GM23338 (cell line): ENCODE results near the gene ACSL6. TPM values are rescaled to one million over a fixed set of nuclear protein-coding genes. Genes with fewer than 3 reads are reported as not detected.

Experiments used
- ATAC-seq: fragments of 200-7000 bp; cut with Tn5 transposase; 3 replicates; pipeline ENCODE4 v1.9.1; 2020
- DNase-seq: peaks from one replicate; pipeline ENCODE4 v3.0.0-alpha.2; 2015; ENCODE audit warnings: low spot score
- H2AFZ ChIP-seq: fragments of 200-600 bp; sonication (generic); 2 replicates; pipeline ENCODE4 v1.8.0; 2016; ENCODE audit warnings: antibody characterized with exemption, mild to moderate bottlenecking, moderate library complexity
- H3F3A ChIP-seq: fragments of 200-600 bp; sonication (generic); replicated peaks from 2 replicates; pipeline ENCODE4 v1.8.0; 2017; ENCODE audit warnings: antibody characterized with exemption, mixed run types, low read depth
- H3K27ac ChIP-seq: fragments of 200-600 bp; sonication (generic); 2 replicates; pipeline ENCODE4 v1.6.1; 2016; ENCODE audit warnings: low read depth
- H3K27me3 ChIP-seq: fragments of 200-600 bp; sonication (generic); 2 replicates; pipeline ENCODE4 v1.8.0; 2016; ENCODE audit warnings: mild to moderate bottlenecking, mixed run types, moderate library complexity; ENCODE audit not compliant: insufficient read depth
- H3K36me3 ChIP-seq: fragments of 200-600 bp; sonication (generic); 2 replicates; pipeline ENCODE4 v1.8.0; 2016; ENCODE audit warnings: mild to moderate bottlenecking; ENCODE audit not compliant: insufficient read depth
- H3K4me1 ChIP-seq: fragments of 200-600 bp; sonication (generic); 2 replicates; pipeline ENCODE4 v1.8.0; 2016; ENCODE audit warnings: mild to moderate bottlenecking, moderate library complexity; ENCODE audit not compliant: insufficient read depth
- H3K4me2 ChIP-seq: fragments of 200-600 bp; sonication (generic); 2 replicates; pipeline ENCODE4 v1.7.1; 2017; ENCODE audit warnings: mixed run types
- H3K4me3 ChIP-seq: fragments of 200-600 bp; sonication (generic); 2 replicates; pipeline ENCODE4 v1.6.1; 2016; ENCODE audit warnings: mixed run types
- H3K79me2 ChIP-seq: fragments of 200-600 bp; sonication (generic); replicated peaks from 2 replicates; pipeline ENCODE4 v1.8.0; 2017; ENCODE audit warnings: mild to moderate bottlenecking; ENCODE audit not compliant: insufficient read depth
- H3K9me2 ChIP-seq: fragments of 200-600 bp; sonication (generic); 2 replicates; pipeline ENCODE4 v1.8.0; 2017; ENCODE audit not compliant: insufficient read depth
- H4K20me1 ChIP-seq: fragments of 200-600 bp; sonication (generic); replicated peaks from 2 replicates; pipeline ENCODE4 v1.8.0; 2017; ENCODE audit warnings: mild to moderate bottlenecking; ENCODE audit not compliant: insufficient read depth
- H3K27ac Mint-ChIP-seq: 2 replicates; pipeline ENCODE4 v1.8.0; 2020; ENCODE audit warnings: inconsistent platforms, mild to moderate bottlenecking, moderate library complexity, mixed read lengths
- H3K27me3 Mint-ChIP-seq: 3 replicates; pipeline ENCODE4 v1.8.0; 2022; ENCODE audit warnings: low read depth, mild to moderate bottlenecking, moderate library complexity, mixed read lengths, inconsistent platforms; ENCODE audit not compliant: insufficient read depth, poor library complexity
- H3K36me3 Mint-ChIP-seq: 3 replicates; pipeline ENCODE4 v1.8.0; 2021; ENCODE audit warnings: low read depth, mild to moderate bottlenecking, inconsistent platforms, moderate library complexity, mixed read lengths
- H3K4me1 Mint-ChIP-seq: 3 replicates; pipeline ENCODE4 v1.8.0; 2020; ENCODE audit warnings: mild to moderate bottlenecking, inconsistent platforms, mixed read lengths
- H3K4me3 Mint-ChIP-seq: 3 replicates; pipeline ENCODE4 v1.8.0; 2021; ENCODE audit warnings: moderate library complexity, mild to moderate bottlenecking, inconsistent platforms, mixed read lengths
- H3K9me3 Mint-ChIP-seq: 3 replicates; pipeline ENCODE4 v1.8.0; 2020; ENCODE audit warnings: moderate library complexity, mild to moderate bottlenecking, inconsistent platforms, mixed read lengths
- CREB1 ChIP-seq: fragments of 250-450 bp; sonication (Bioruptor Pico); IDR thresholded peaks from 2 replicates; pipeline ENCODE4 v1.5.0; 2020; ENCODE audit warnings: low read depth, mild to moderate bottlenecking, moderate library complexity
- EZH2 ChIP-seq: fragments of 200-600 bp; sonication (generic); IDR thresholded peaks from one replicate; pipeline ENCODE4 v1.8.0; 2017; ENCODE audit warnings: antibody characterized with exemption, mild to moderate bottlenecking, low read depth; ENCODE audit not compliant: unreplicated experiment
- EZH2phosphoT487 ChIP-seq: fragments of 200-600 bp; sonication (generic); IDR thresholded peaks from one replicate; pipeline ENCODE4 v1.8.1; 2018; ENCODE audit warnings: antibody characterized with exemption; ENCODE audit not compliant: unreplicated experiment
- JUNB ChIP-seq: IDR thresholded peaks from one replicate; pipeline ENCODE4 v1.6.1; 2016; ENCODE audit warnings: antibody characterized with exemption; ENCODE audit not compliant: unreplicated experiment
- NANOG ChIP-seq: IDR thresholded peaks from 2 replicates; pipeline ENCODE4 v1.6.1; 2016; ENCODE audit warnings: antibody characterized with exemption, borderline replicate concordance
- POLR2AphosphoS5 ChIP-seq: IDR thresholded peaks from 2 replicates; pipeline ENCODE4 v1.6.1; 2016; ENCODE audit warnings: antibody characterized with exemption, low read depth
- STAT1 ChIP-seq: IDR thresholded peaks from one replicate; pipeline ENCODE4 v1.6.1; 2016; ENCODE audit warnings: antibody characterized with exemption; ENCODE audit not compliant: unreplicated experiment
- ZNF114 ChIP-seq: fragments of 250-450 bp; sonication (Bioruptor Pico); IDR thresholded peaks from 2 replicates; pipeline ENCODE4 v1.5.0; 2020; ENCODE audit warnings: mild to moderate bottlenecking, moderate library complexity
- ZNF331 ChIP-seq: fragments of 250-450 bp; sonication (Bioruptor Pico); IDR thresholded peaks from 2 replicates; pipeline ENCODE4 v1.5.0; 2020; ENCODE audit warnings: low read depth, mild to moderate bottlenecking, moderate library complexity
- polyA plus RNA-seq: library from polyadenylated mRNA; unstranded; fragments of >200 nt; fragmentation: Nextera tagmentation; extraction: Ambion mirVana; gene quantifications from 2 replicates; pipeline ENCODE4 v1.2.1, GENCODE V29; 2016
- total RNA-seq: library from RNA; depleted of rRNA; stranded (reverse); fragments of >200 nt; shearing (Covaris generic); gene quantifications from 2 replicates; pipeline ENCODE4 v1.2.3, GENCODE V29; 2014
- TF ChIP-seq, protein P1 (sequence below): IDR thresholded peaks from 2 replicates; pipeline ENCODE4 v1.6.1; 2016; ENCODE audit warnings: antibody characterized with exemption
- TF ChIP-seq, protein P2 (sequence below), 2 experiments: fragments of 200-600 bp in 1 of 2; sonication (generic) in 1 of 2; conservative IDR thresholded peaks; 2 replicates each; pipeline versions ENCODE4 v1.5.1 to v1.6.1; 2016 to 2017; ENCODE audit warnings: antibody characterized with exemption in 2 of 2, low read depth in 2 of 2, mild to moderate bottlenecking in 2 of 2, moderate library complexity in 1 of 2
- TF ChIP-seq, protein P3 (sequence below): IDR thresholded peaks from one replicate; pipeline ENCODE4 v1.6.1; 2018; ENCODE audit warnings: antibody characterized with exemption; ENCODE audit not compliant: unreplicated experiment
- TF ChIP-seq, protein P4 (sequence below): fragments of 250-450 bp; sonication (Bioruptor Pico); IDR thresholded peaks from 2 replicates; pipeline ENCODE4 v1.5.0; 2020; ENCODE audit warnings: mild to moderate bottlenecking, moderate library complexity

ACSL6 gene
- total and polyA plus RNA-seq, 2 experiments from 2014 or later, result 0.76 to 3.6 TPM

DNA sequence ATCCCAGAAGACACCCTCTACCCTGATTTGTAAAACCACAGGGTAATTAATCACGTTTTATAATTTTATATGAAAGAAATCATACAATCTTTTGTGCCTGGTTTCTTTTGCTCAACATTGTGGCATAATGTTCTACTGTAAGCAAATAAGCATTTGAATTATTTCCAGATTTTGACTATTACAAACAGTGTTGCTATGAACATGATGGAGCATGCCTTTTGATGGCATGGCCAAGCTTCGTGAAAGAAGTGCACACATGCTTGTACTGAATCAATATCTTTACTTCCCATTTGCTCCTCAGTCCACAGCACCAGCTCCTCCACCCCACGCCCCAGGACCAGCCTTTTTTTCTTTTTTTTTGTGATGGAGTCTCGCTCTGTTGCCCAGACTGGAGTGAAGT lies 29.9 kb downstream of the ACSL6 start:
- Mint-ChIP-seq H3K27ac (no peak overlapping the region), H3K27me3 (peaks cover 4% of the 10 kb centered on the region), H3K4me3 (no peak overlapping the region), H3K4me1 (no peaks in the 10 kb centered on the region), H3K36me3 (no peaks in the 10 kb centered on the region), H3K9me3 (no peaks in the 10 kb centered on the region)
- no peaks in the 10 kb centered on the region for H4K20me1 ChIP-seq
- no peaks in the 10 kb centered on the region for H3K79me2 ChIP-seq
- TF ChIP-seq STAT1 (no peak), ZNF114 (no peak), EZH2phosphoT487 (no peak), CREB1 (CRISPR knock-in tag) (no peak), POLR2AphosphoS5 (no peak), ZNF331 (CRISPR knock-in tag) (no peak), NANOG (no peak), EZH2 (no peak), JUNB (no peak)
- TF ChIP-seq, protein P1, sequence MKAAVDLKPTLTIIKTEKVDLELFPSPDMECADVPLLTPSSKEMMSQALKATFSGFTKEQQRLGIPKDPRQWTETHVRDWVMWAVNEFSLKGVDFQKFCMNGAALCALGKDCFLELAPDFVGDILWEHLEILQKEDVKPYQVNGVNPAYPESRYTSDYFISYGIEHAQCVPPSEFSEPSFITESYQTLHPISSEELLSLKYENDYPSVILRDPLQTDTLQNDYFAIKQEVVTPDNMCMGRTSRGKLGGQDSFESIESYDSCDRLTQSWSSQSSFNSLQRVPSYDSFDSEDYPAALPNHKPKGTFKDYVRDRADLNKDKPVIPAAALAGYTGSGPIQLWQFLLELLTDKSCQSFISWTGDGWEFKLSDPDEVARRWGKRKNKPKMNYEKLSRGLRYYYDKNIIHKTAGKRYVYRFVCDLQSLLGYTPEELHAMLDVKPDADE, result no peak
- TF ChIP-seq, protein P2, sequence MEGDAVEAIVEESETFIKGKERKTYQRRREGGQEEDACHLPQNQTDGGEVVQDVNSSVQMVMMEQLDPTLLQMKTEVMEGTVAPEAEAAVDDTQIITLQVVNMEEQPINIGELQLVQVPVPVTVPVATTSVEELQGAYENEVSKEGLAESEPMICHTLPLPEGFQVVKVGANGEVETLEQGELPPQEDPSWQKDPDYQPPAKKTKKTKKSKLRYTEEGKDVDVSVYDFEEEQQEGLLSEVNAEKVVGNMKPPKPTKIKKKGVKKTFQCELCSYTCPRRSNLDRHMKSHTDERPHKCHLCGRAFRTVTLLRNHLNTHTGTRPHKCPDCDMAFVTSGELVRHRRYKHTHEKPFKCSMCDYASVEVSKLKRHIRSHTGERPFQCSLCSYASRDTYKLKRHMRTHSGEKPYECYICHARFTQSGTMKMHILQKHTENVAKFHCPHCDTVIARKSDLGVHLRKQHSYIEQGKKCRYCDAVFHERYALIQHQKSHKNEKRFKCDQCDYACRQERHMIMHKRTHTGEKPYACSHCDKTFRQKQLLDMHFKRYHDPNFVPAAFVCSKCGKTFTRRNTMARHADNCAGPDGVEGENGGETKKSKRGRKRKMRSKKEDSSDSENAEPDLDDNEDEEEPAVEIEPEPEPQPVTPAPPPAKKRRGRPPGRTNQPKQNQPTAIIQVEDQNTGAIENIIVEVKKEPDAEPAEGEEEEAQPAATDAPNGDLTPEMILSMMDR (conservative IDR thresholded peaks at IDR 0.05; ENCODE audit: low read depth in 2 of 2), result no peak
- TF ChIP-seq, protein P3, sequence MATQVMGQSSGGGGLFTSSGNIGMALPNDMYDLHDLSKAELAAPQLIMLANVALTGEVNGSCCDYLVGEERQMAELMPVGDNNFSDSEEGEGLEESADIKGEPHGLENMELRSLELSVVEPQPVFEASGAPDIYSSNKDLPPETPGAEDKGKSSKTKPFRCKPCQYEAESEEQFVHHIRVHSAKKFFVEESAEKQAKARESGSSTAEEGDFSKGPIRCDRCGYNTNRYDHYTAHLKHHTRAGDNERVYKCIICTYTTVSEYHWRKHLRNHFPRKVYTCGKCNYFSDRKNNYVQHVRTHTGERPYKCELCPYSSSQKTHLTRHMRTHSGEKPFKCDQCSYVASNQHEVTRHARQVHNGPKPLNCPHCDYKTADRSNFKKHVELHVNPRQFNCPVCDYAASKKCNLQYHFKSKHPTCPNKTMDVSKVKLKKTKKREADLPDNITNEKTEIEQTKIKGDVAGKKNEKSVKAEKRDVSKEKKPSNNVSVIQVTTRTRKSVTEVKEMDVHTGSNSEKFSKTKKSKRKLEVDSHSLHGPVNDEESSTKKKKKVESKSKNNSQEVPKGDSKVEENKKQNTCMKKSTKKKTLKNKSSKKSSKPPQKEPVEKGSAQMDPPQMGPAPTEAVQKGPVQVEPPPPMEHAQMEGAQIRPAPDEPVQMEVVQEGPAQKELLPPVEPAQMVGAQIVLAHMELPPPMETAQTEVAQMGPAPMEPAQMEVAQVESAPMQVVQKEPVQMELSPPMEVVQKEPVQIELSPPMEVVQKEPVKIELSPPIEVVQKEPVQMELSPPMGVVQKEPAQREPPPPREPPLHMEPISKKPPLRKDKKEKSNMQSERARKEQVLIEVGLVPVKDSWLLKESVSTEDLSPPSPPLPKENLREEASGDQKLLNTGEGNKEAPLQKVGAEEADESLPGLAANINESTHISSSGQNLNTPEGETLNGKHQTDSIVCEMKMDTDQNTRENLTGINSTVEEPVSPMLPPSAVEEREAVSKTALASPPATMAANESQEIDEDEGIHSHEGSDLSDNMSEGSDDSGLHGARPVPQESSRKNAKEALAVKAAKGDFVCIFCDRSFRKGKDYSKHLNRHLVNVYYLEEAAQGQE, result no peak
- TF ChIP-seq, protein P4, sequence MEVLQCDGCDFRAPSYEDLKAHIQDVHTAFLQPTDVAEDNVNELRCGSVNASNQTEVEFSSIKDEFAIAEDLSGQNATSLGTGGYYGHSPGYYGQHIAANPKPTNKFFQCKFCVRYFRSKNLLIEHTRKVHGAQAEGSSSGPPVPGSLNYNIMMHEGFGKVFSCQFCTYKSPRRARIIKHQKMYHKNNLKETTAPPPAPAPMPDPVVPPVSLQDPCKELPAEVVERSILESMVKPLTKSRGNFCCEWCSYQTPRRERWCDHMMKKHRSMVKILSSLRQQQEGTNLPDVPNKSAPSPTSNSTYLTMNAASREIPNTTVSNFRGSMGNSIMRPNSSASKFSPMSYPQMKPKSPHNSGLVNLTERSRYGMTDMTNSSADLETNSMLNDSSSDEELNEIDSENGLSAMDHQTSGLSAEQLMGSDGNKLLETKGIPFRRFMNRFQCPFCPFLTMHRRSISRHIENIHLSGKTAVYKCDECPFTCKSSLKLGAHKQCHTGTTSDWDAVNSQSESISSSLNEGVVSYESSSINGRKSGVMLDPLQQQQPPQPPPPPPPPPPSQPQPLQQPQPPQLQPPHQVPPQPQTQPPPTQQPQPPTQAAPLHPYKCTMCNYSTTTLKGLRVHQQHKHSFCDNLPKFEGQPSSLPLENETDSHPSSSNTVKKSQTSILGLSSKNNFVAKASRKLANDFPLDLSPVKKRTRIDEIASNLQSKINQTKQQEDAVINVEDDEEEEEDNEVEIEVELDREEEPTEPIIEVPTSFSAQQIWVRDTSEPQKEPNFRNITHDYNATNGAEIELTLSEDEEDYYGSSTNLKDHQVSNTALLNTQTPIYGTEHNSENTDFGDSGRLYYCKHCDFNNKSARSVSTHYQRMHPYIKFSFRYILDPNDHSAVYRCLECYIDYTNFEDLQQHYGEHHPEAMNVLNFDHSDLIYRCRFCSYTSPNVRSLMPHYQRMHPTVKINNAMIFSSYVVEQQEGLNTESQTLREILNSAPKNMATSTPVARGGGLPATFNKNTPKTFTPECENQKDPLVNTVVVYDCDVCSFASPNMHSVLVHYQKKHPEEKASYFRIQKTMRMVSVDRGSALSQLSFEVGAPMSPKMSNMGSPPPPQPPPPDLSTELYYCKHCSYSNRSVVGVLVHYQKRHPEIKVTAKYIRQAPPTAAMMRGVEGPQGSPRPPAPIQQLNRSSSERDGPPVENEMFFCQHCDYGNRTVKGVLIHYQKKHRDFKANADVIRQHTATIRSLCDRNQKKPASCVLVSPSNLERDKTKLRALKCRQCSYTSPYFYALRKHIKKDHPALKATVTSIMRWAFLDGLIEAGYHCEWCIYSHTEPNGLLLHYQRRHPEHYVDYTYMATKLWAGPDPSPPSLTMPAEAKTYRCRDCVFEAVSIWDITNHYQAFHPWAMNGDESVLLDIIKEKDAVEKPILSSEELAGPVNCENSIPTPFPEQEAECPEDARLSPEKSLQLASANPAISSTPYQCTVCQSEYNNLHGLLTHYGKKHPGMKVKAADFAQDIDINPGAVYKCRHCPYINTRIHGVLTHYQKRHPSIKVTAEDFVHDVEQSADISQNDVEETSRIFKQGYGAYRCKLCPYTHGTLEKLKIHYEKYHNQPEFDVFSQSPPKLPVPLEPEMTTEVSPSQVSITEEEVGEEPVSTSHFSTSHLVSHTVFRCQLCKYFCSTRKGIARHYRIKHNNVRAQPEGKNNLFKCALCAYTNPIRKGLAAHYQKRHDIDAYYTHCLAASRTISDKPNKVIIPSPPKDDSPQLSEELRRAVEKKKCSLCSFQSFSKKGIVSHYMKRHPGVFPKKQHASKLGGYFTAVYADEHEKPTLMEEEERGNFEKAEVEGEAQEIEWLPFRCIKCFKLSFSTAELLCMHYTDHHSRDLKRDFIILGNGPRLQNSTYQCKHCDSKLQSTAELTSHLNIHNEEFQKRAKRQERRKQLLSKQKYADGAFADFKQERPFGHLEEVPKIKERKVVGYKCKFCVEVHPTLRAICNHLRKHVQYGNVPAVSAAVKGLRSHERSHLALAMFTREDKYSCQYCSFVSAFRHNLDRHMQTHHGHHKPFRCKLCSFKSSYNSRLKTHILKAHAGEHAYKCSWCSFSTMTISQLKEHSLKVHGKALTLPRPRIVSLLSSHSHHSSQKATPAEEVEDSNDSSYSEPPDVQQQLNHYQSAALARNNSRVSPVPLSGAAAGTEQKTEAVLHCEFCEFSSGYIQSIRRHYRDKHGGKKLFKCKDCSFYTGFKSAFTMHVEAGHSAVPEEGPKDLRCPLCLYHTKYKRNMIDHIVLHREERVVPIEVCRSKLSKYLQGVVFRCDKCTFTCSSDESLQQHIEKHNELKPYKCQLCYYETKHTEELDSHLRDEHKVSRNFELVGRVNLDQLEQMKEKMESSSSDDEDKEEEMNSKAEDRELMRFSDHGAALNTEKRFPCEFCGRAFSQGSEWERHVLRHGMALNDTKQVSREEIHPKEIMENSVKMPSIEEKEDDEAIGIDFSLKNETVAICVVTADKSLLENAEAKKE (CRISPR knock-in tag), result no peak
- DNase-seq, result no peak
- H3K4me1 ChIP-seq, result no peaks in the 10 kb centered on the region
- H3K4me2 ChIP-seq, result no peak overlapping the region
- H3K36me3 ChIP-seq, result no peaks in the 10 kb centered on the region
- no peak for ATAC-seq
- no peaks in the 10 kb centered on the region for H3K9me2 ChIP-seq
- no peak overlapping the region for H3K4me3 ChIP-seq
- H3K27me3 ChIP-seq, result no peaks in the 10 kb centered on the region
- no peaks in the 10 kb centered on the region for H3F3A ChIP-seq
- no peak overlapping the region for H2AFZ ChIP-seq
- H3K27ac ChIP-seq, result no peak overlapping the region
